HepG2 (cell line): ENCODE results near the gene CCT7. TPM values are rescaled to one million over a fixed set of nuclear protein-coding genes. Genes with fewer than 3 reads are reported as not detected.

Source experiments
- ATF7-NPFF ChIP-seq: sonication (generic); formaldehyde crosslinking; IDR thresholded peaks from 2 replicates; pipeline ENCODE4 v1.8.1; 2023; ENCODE audit warnings: mild to moderate bottlenecking, low read depth, missing genetic modification reagents, moderate library complexity
- CREM ChIP-seq, 2 experiments: sonication (generic) in 1 of 2; formaldehyde crosslinking in 1 of 2; IDR thresholded peaks; 2 replicates each; pipeline versions ENCODE4 v1.4.0 to v1.6.1; 2016 to 2020; ENCODE audit warnings: antibody characterized with exemption in 1 of 2, mild to moderate bottlenecking in 1 of 2, missing genetic modification reagents in 1 of 2
- FOSL2 ChIP-seq: sonication (generic); formaldehyde crosslinking; IDR thresholded peaks from 2 replicates; pipeline ENCODE4 v1.4.0; 2020; ENCODE audit warnings: missing genetic modification reagents
- HIC2 ChIP-seq: sonication (generic); formaldehyde crosslinking; IDR thresholded peaks from 2 replicates; pipeline ENCODE4 v1.9.0; 2022; ENCODE audit warnings: low read depth, missing genetic modification reagents
- HOMEZ ChIP-seq: IDR thresholded peaks from 2 replicates; pipeline ENCODE4 v1.6.1; 2016; ENCODE audit warnings: low read depth
- MEIS1 ChIP-seq: sonication (generic); formaldehyde crosslinking; IDR thresholded peaks from 2 replicates; pipeline ENCODE4 v1.9.0; 2021; ENCODE audit warnings: mild to moderate bottlenecking, missing genetic modification reagents, moderate library complexity, borderline replicate concordance
- MEIS2 ChIP-seq: sonication (generic); formaldehyde crosslinking; IDR thresholded peaks from 2 replicates; pipeline ENCODE4 v1.9.0; 2021; ENCODE audit warnings: mild to moderate bottlenecking, missing genetic modification reagents
- NCOA5 ChIP-seq: sonication (generic); formaldehyde crosslinking; IDR thresholded peaks from 2 replicates; pipeline ENCODE4 v1.4.0; 2020; ENCODE audit warnings: missing genetic modification reagents
- PPARG ChIP-seq: conservative IDR thresholded peaks from 2 replicates; pipeline ENCODE4 v1.6.1; 2016; ENCODE audit warnings: missing biosample characterization, missing genetic modification reagents
- SNRNP70 ChIP-seq: fragments of 200-400 bp; formaldehyde crosslinking; IDR thresholded peaks from 2 replicates; pipeline ENCODE4 v1.6.1; 2017; ENCODE audit warnings: mild to moderate bottlenecking, low read depth, low read length, moderate library complexity
- SRY ChIP-seq: sonication (generic); formaldehyde crosslinking; IDR thresholded peaks from 2 replicates; pipeline ENCODE4 v1.8.0; 2022; ENCODE audit warnings: mild to moderate bottlenecking, missing genetic modification reagents
- TCF12 ChIP-seq, 2 experiments: fragments of 450-650 bp in 1 of 2; sonication (generic) in 1 of 2; formaldehyde crosslinking in 1 of 2; IDR thresholded peaks; 2 replicates each; pipeline versions ENCODE4 v1.6.1 to v1.8.0; 2017 to 2022; ENCODE audit warnings: antibody characterized with exemption in 1 of 2, mild to moderate bottlenecking in 1 of 2, missing genetic modification reagents in 1 of 2, moderate library complexity in 1 of 2
- TMF1 ChIP-seq: sonication (generic); formaldehyde crosslinking; IDR thresholded peaks from 2 replicates; pipeline ENCODE4 v1.8.1; 2022; ENCODE audit warnings: low read depth, missing genetic modification reagents
- ZBED4 ChIP-seq: sonication (generic); formaldehyde crosslinking; IDR thresholded peaks from 2 replicates; pipeline ENCODE4 v1.4.0; 2020; ENCODE audit warnings: missing genetic modification reagents, borderline replicate concordance
- ZBTB20 ChIP-seq: sonication (generic); formaldehyde crosslinking; IDR thresholded peaks from 2 replicates; pipeline ENCODE4 v1.8.1; 2023; ENCODE audit warnings: missing genetic modification reagents, low read depth, mild to moderate bottlenecking, borderline replicate concordance
- ZBTB33 ChIP-seq: sonication (generic); formaldehyde crosslinking; IDR thresholded peaks from 2 replicates; pipeline ENCODE4 v1.4.0; 2020; ENCODE audit warnings: missing genetic modification reagents
- ZKSCAN8 ChIP-seq: IDR thresholded peaks from 2 replicates; pipeline ENCODE4 v1.6.1; 2016; ENCODE audit warnings: borderline replicate concordance, missing genetic modification reagents, missing compliant biosample characterization
- ZMYM2 ChIP-seq: sonication (generic); formaldehyde crosslinking; IDR thresholded peaks from 2 replicates; pipeline ENCODE4 v1.8.0; 2022; ENCODE audit warnings: mild to moderate bottlenecking, missing genetic modification reagents
- polyA plus RNA-seq, 8 experiments: library from polyadenylated mRNA; depleted of rRNA in 3 of 8; stranded (reverse) in 7 of 8; unstranded in 1 of 8; fragments of >200 nt; fragmentation: Illumina TruSeq in 4 of 8; extraction: Trizol in 4 of 8; gene quantifications; 2 replicates each; pipeline versions ENCODE4 v1.2.1 to v1.2.3, GENCODE V29; 2011 to 2016; ENCODE audit warnings: low read depth in 4 of 8, missing spikeins in 1 of 8, mixed read lengths in 1 of 8; ENCODE audit not compliant: insufficient read depth in 1 of 8
- total RNA-seq, 5 experiments: library from RNA; depleted of rRNA; stranded (reverse); fragments of >200 nt; fragmentation: Illumina TruSeq; extraction: Trizol; gene quantifications; 2 replicates each; pipeline ENCODE4 v1.2.3, GENCODE V29; 2016; ENCODE audit warnings: low read depth in 1 of 5

The CCT7 gene
- total and polyA plus RNA-seq, 2 of the 13 experiments (the other 11 are each of a cell fraction or from before 2014, with no cell fraction given): 347 to 517 TPM

GRCh38 chr2:73233932-73234832 lies at the start of gene CCT7 (continued):
- TF ChIP-seq ZBTB33 (CRISPR knock-in tag) (no peak; the same call in 1 of the 2 replicates), TMF1 (CRISPR knock-in tag) (peak; percentile 65; the same call in 1 of the 2 replicates), SNRNP70 (no peak), SRY (CRISPR knock-in tag) (peak; percentile 47), MEIS2 (CRISPR knock-in tag) (peak; percentile 51; the same call in 1 of the 2 replicates), ZBTB20 (CRISPR knock-in tag) (peak; percentile 92; the same call in 1 of the 2 replicates), ZBED4 (CRISPR knock-in tag) (peak; percentile 91; the same call in 1 of the 2 replicates), NCOA5 (CRISPR knock-in tag) (no peak), HIC2 (CRISPR knock-in tag) (0 out of 2 replicates have a peak, but pooled peaks have one; percentile 31), HOMEZ (CRISPR knock-in tag) (0 out of 2 replicates have a peak, but pooled peaks have one; percentile 34), FOSL2 (peak; percentile 63), ATF7-NPFF (CRISPR knock-in tag) (no peak; the same call in 1 of the 2 replicates), PPARG (no peak), ZKSCAN8 (CRISPR knock-in tag) (peak; percentile 78), MEIS1 (peak; percentile 64; the same call in 1 of the 2 replicates), ZMYM2 (peak; percentile 12; the same call in 1 of the 2 replicates), CREM (IDR thresholded peaks at IDR 0.05) (peak; percentile 83), CREM (CRISPR knock-in tag; IDR thresholded peaks at IDR 0.05) (no peak), TCF12 (IDR thresholded peaks at IDR 0.05) (no peak), TCF12 (CRISPR knock-in tag; IDR thresholded peaks at IDR 0.05) (no peak)
